Gastrocnemius medialis (tissue), 4 donors: ENCODE data around the gene LY6G5C. TPM values are rescaled to one million over a fixed set of nuclear protein-coding genes. Genes with fewer than 3 reads are reported as not detected.

Experiments
- ATAC-seq, 2 donors: fragments of 150-250 bp; one replicate each; pipeline ENCODE4 v1.9.1; 2016
- DNase-seq, 2 donors: peaks; one replicate each; pipeline ENCODE4 v3.0.0-alpha.2; 2019
- H3K27ac ChIP-seq, 4 donors: fragments of 200-600 bp; sonication (generic); 1 replicate in 1 of 4; 2 replicates in 3 of 4; pipeline ENCODE4 v1.5.1; 2016 to 2018; ENCODE audit warnings: mild to moderate bottlenecking in 2 of 4, moderate library complexity in 1 of 4
- H3K27me3 ChIP-seq, 3 donors: fragments of 200-600 bp; sonication (generic) in 2 of 3; 1 replicate in 1 of 3; 2 replicates in 2 of 3; pipeline versions ENCODE4 v1.5.1 to v1.6.0; 2016 to 2019; ENCODE audit warnings: mild to moderate bottlenecking in 1 of 3, moderate library complexity in 1 of 3
- H3K36me3 ChIP-seq, 2 donors: fragments of 200-600 bp; sonication (generic) in 1 of 2; one replicate each; pipeline ENCODE4 v1.5.1; 2017 to 2018
- H3K4me1 ChIP-seq, 2 donors: fragments of 200-600 bp; sonication (generic) in 1 of 2; one replicate each; pipeline ENCODE4 v1.5.1; 2016 to 2017; ENCODE audit warnings: mild to moderate bottlenecking in 2 of 2
- H3K4me3 ChIP-seq, 4 donors: fragments of 200-600 bp; sonication (generic) in 3 of 4; 1 replicate in 1 of 4; 2 replicates in 3 of 4; pipeline ENCODE4 v1.5.1; 2016 to 2019; ENCODE audit warnings: mild to moderate bottlenecking in 2 of 4
- H3K9me3 ChIP-seq, 3 donors: fragments of 200-600 bp; sonication (generic) in 2 of 3; 1 replicate in 1 of 3; 2 replicates in 2 of 3; pipeline ENCODE4 v1.5.1; 2016 to 2019
- POLR2A ChIP-seq, 2 donors: fragments of 450-650 bp; IDR thresholded peaks; one replicate each; pipeline ENCODE4 v1.6.1; 2017; ENCODE audit warnings: antibody characterized with exemption in 2 of 2, mild to moderate bottlenecking in 2 of 2, moderate library complexity in 2 of 2
- in situ Hi-C, 4 donors: fragments of 200-750 bp; cut with MboI; loops; one replicate each; pipeline versions ENCODE4 v1.15.0 to v1.8.0; 2017; ENCODE audit warnings: low sequenced_read_pairs in 4 of 4
- intact Hi-C: fragments of 100-400 bp; cut with DNase I; formaldehyde crosslinking; loops from one replicate; pipeline ENCODE4 v1.15.1; 2023; ENCODE audit warnings: low total_unique reads
- total RNA-seq, 4 donors: library from RNA; depleted of rRNA; stranded (reverse); fragments of >200 nt; gene quantifications; one replicate each; pipeline versions ENCODE4 v1.1.0 to v1.2.3, GENCODE V29; 2016
- TF ChIP-seq, protein P1 (sequence below), 5 experiments: fragments of 450-650 bp in 3 of 5; fragments of 200-600 bp in 2 of 5; sonication (generic) in 2 of 5; IDR thresholded peaks in 4 of 5; conservative IDR thresholded peaks in 1 of 5; 1 replicate in 4 of 5; 2 replicates in 1 of 5; pipeline ENCODE4 v1.5.1; 2016 to 2019; ENCODE audit warnings: antibody characterized with exemption in 5 of 5, mild to moderate bottlenecking in 3 of 5, moderate library complexity in 3 of 5

Gene LY6G5C, protein sequence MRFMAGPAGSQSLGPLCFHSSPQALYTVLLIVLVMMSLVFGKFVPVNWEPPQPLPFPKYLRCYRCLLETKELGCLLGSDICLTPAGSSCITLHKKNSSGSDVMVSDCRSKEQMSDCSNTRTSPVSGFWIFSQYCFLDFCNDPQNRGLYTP
- total RNA-seq, result 1 to 10 TPM in 2 of 4 donors, not detected in 2; 1.3 to 3.2 TPM

GRCh38 chr6:31680226-31681134 lies at the start of gene LY6G5C:
Gene LY6G5C, minus strand, starts transcription at chr6:31681067. Its CDS starts 694 bp downstream, at chr6:31680373.
- no peaks in the 10 kb centered on the region for H3K9me3 ChIP-seq
- peaks cover 13% of the 10 kb centered on the region in 2 donors for H3K4me1 ChIP-seq
- no peaks in the 10 kb centered on the region for H3K27me3 ChIP-seq
- peaks cover 0 to 9% of the 10 kb centered on the region in 2 donors for H3K36me3 ChIP-seq
- in situ Hi-C loops (loop anchor here in 3 of 4 donors (5.0 to 25.0 kb wide), 3 partner anchors 87 to 282 kb away; partner anchors contain the start of genes DXO (in 1 of the 3), NELFE (in 1 of the 3) and SKIC2 (in 1 of the 3)), intact Hi-C loops (loop anchor here (1.0 to 2.0 kb wide), 4 partner anchors 14 to 278 kb away; partner anchors contain the start of genes CSNK2B, NELFE and SKIC2)
- H3K27ac ChIP-seq, result peak within 1 kb of the TSS; percentile 22 to 74 (median 56)
- DNase-seq (peak; percentile 77 to 82), ATAC-seq (peak; percentile 97)
- peak within 1 kb of the TSS; percentile 43 to 85 (median 66) for H3K4me3 ChIP-seq
- TF ChIP-seq, protein P1, sequence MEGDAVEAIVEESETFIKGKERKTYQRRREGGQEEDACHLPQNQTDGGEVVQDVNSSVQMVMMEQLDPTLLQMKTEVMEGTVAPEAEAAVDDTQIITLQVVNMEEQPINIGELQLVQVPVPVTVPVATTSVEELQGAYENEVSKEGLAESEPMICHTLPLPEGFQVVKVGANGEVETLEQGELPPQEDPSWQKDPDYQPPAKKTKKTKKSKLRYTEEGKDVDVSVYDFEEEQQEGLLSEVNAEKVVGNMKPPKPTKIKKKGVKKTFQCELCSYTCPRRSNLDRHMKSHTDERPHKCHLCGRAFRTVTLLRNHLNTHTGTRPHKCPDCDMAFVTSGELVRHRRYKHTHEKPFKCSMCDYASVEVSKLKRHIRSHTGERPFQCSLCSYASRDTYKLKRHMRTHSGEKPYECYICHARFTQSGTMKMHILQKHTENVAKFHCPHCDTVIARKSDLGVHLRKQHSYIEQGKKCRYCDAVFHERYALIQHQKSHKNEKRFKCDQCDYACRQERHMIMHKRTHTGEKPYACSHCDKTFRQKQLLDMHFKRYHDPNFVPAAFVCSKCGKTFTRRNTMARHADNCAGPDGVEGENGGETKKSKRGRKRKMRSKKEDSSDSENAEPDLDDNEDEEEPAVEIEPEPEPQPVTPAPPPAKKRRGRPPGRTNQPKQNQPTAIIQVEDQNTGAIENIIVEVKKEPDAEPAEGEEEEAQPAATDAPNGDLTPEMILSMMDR (IDR thresholded peaks at IDR 0.05 in 4 of 5, conservative IDR thresholded peaks at IDR 0.05 in 1 of 5), result peak; percentile 60 to 80 (median 76)
- no peak for TF ChIP-seq POLR2A (IDR thresholded peaks at IDR 0.05)

DNA sequence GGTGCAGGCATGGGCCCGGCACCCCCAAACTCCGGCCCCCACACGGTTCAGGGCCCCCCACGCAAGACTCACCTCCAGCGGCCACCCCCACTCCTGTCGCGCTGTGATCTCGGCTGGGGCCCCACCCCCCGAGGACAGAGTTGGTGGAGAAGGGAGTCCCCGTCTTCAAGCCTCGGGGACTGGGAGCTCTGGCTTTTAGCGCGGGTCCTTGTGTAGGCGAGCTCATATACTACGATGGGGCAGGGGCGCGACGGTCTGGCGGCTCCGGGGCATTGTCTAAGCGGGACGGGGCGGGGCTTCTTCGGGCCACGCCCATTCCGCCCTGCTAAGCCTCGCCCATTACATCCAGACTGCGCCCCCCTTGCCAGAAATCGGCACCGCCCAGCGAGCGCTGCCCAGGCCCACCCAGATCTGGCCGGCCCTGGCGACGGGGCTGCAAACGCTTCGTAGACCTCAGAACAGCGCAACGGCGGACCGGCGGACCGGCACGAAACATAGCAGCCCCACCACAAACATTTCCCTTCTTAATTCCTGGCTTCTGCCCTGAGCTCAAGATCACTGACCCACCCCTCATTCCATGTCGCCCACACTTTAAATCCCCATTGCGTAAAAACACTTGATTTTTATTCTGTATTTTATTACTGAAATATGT lies 49.2 kb upstream of the LY6G5C start:
- in situ Hi-C loops (no loop called here), intact Hi-C loops (loop anchor here (1.0 to 10.0 kb wide), 3 partner anchors 27 to 245 kb away; partner anchors contain the start of genes ABHD16A and DXO)
- ATAC-seq (peak; percentile 66 to 70), DNase-seq (peak; percentile 58 to 75)
- Histone ChIP-seq H3K36me3 (peaks cover 0 to 15% of the 10 kb centered on the region in 2 donors), H3K4me3 (peak overlapping the region; percentile 62 to 95 (median 85)), H3K27me3 (peaks cover 0 to 4% (median 3%) of the 10 kb centered on the region in 3 donors), H3K4me1 (peaks cover 13% of the 10 kb centered on the region in 2 donors), H3K9me3 (no peaks in the 10 kb centered on the region), H3K27ac (peak overlapping the region; percentile 78 to 92 (median 88))
- peak; percentile 21 to 64 for TF ChIP-seq POLR2A (IDR thresholded peaks at IDR 0.05)
- TF ChIP-seq, protein P1 (IDR thresholded peaks at IDR 0.05 in 4 of 5, conservative IDR thresholded peaks at IDR 0.05 in 1 of 5), result no peak

DNA sequence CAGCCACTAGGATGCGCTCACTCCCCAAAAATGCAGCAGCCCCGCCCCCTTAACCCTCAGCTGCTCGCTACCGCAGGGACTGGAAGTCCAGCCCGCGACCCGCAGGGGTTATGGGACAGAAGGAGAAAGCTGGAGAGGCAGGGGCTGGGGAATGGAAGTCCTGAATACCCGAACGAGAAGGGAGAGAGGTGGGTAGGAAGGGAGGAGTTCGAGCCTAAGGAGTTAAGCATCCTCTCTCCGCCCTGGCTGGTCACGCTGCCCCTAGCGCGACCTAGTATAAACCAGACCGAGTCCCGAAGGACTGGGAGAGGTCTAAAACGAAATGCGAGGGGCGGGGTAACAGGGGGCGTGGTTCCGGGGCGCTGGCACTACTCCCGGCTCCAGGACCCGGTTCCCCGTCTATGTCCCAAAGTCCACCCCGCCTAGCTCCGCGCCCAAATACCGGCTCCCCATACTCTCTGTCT lies 48.7 kb upstream of the LY6G5C start:
- ATAC-seq, result peak; percentile 75 to 83
- DNase-seq, result peak; percentile 71 to 84
- Histone ChIP-seq H3K36me3 (peaks cover 0 to 15% of the 10 kb centered on the region in 2 donors), H3K27me3 (peaks cover 0 to 3% (median 0%) of the 10 kb centered on the region in 3 donors), H3K9me3 (no peaks in the 10 kb centered on the region), H3K4me1 (peaks cover 9 to 11% of the 10 kb centered on the region in 2 donors), H3K27ac (peak overlapping the region; percentile 78 to 92 (median 88)), H3K4me3 (peak overlapping the region; percentile 62 to 95 (median 85))
- in situ Hi-C loops (no loop called here), intact Hi-C loops (loop anchor here (1.0 kb wide), 1 partner anchor 26 kb away; the partner anchor contains the start of gene ABHD16A)
- TF ChIP-seq, protein P1 (IDR thresholded peaks at IDR 0.05 in 4 of 5, conservative IDR thresholded peaks at IDR 0.05 in 1 of 5), result peak in 4 of 5 experiments; percentile 20 to 64 (median 42)
- TF ChIP-seq POLR2A (IDR thresholded peaks at IDR 0.05), result peak in 1 of 2 donors; percentile 16
